ENCODE results near the gene GYS2. TPM values are rescaled to one million over a fixed set of nuclear protein-coding genes. Genes with fewer than 3 reads are reported as not detected.

Gene GYS2
- total RNA-seq, 1 experiment from 2014 or later: not detected

DNA sequence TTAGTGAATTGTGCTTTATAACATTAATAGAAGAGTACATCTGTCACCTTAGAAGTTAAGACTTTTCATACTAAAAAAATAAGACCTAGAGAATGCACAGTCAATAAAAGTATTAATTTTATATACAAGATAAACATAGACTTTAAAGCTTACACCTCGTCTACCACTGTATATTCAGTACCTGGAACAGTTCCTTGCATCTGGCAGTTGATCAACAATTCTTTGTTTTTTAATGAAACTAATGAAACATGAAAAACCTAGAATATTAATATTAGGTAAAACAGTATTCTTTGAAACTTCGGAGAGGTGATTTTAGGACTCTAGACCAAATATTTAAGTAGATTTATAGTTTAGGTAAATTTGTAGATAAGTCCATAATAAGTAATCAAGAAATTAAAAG, 98.8 kb downstream of the GYS2 start:
- Histone ChIP-seq H3K79me2 (ENCODE audit: low read length) (peaks cover 64% of the 10 kb centered on the region), H3K4me1 (ENCODE audit: insufficient read depth, low read length) (peaks cover 12% of the 10 kb centered on the region), H3K27ac (ENCODE audit: low read length) (no peak overlapping the region), H3F3A (ENCODE audit: low read length, unreplicated experiment) (no peaks in the 10 kb centered on the region), H3K9ac (ENCODE audit: low read length) (no peak overlapping the region), H3K4me3 (ENCODE audit: low read length) (no peak overlapping the region), H4K20me1 (ENCODE audit: low read length) (peaks cover 26% of the 10 kb centered on the region), H3K9me3 (ENCODE audit: low read length) (no peaks in the 10 kb centered on the region), H3K9me2 (replicated peaks; ENCODE audit: low read length) (no peaks in the 10 kb centered on the region), H3K36me3 (ENCODE audit: low read depth, low read length) (peaks cover 7% of the 10 kb centered on the region; the same call in 1 of the 2 replicates), H2AFZ (ENCODE audit: low read length) (no peak overlapping the region), H3K4me2 (ENCODE audit: low read length) (no peak overlapping the region), H3K27me3 (ENCODE audit: low read length) (no peaks in the 10 kb centered on the region)
- ChIA-PET CTCF (no interaction called here), POLR2A (ENCODE audit: unreplicated experiment) (no interaction called here)
- TF ChIP-seq, protein P1, sequence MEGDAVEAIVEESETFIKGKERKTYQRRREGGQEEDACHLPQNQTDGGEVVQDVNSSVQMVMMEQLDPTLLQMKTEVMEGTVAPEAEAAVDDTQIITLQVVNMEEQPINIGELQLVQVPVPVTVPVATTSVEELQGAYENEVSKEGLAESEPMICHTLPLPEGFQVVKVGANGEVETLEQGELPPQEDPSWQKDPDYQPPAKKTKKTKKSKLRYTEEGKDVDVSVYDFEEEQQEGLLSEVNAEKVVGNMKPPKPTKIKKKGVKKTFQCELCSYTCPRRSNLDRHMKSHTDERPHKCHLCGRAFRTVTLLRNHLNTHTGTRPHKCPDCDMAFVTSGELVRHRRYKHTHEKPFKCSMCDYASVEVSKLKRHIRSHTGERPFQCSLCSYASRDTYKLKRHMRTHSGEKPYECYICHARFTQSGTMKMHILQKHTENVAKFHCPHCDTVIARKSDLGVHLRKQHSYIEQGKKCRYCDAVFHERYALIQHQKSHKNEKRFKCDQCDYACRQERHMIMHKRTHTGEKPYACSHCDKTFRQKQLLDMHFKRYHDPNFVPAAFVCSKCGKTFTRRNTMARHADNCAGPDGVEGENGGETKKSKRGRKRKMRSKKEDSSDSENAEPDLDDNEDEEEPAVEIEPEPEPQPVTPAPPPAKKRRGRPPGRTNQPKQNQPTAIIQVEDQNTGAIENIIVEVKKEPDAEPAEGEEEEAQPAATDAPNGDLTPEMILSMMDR (conservative IDR thresholded peaks at IDR 0.05; ENCODE audit: low read depth, low read length): no peak
- no peak for TF ChIP-seq EZH2phosphoT487 (IDR thresholded peaks at IDR 0.05; ENCODE audit: borderline replicate concordance, low read length)
- no peak for TF ChIP-seq EZH2 (IDR thresholded peaks at IDR 0.05; ENCODE audit: low read length, unreplicated experiment)
- DNase-seq: no peak
- no peak for ATAC-seq
- intact Hi-C loops (cut with micrococcal nuclease): no loop called here
- no TSS peak for BruUV-seq (replicated peaks)

DNA sequence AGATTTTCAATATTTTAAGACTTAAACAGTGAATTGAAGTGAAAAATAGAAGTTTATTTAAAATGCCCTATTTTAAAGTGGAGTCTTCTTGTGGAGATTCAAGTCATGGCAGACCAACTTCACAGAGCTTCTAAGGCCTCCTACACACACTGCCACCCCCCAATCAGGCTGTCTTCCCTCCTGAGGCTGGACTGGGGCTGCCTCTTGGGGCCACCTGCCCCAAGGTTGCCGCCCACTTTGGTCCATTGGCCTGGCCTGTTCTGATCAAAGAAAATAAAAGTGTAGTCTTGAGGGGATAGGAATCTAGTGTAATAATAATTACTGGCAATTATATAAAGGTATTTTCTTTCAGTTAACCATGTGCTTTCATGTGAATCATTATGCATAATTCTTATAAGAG, 101.8 kb downstream of the GYS2 start:
- ATAC-seq: no peak
- TF ChIP-seq EZH2 (IDR thresholded peaks at IDR 0.05; ENCODE audit: low read length, unreplicated experiment) (no peak), EZH2phosphoT487 (IDR thresholded peaks at IDR 0.05; ENCODE audit: borderline replicate concordance, low read length) (no peak)
- TF ChIP-seq, protein P1 (conservative IDR thresholded peaks at IDR 0.05; ENCODE audit: low read depth, low read length): no peak
- Histone ChIP-seq H3K4me1 (ENCODE audit: insufficient read depth, low read length) (peaks cover 19% of the 10 kb centered on the region), H3K9me2 (replicated peaks; ENCODE audit: low read length) (no peaks in the 10 kb centered on the region), H3K27me3 (ENCODE audit: low read length) (no peaks in the 10 kb centered on the region), H3K4me2 (ENCODE audit: low read length) (peak overlapping the region; percentile 97), H3K9me3 (ENCODE audit: low read length) (no peaks in the 10 kb centered on the region), H2AFZ (ENCODE audit: low read length) (no peak overlapping the region), H3K27ac (ENCODE audit: low read length) (no peak overlapping the region), H4K20me1 (ENCODE audit: low read length) (peaks cover 26% of the 10 kb centered on the region), H3F3A (ENCODE audit: low read length, unreplicated experiment) (no peaks in the 10 kb centered on the region), H3K36me3 (ENCODE audit: low read depth, low read length) (peaks cover 4% of the 10 kb centered on the region; the same call in 1 of the 2 replicates), H3K9ac (ENCODE audit: low read length) (peak overlapping the region; percentile 97), H3K4me3 (ENCODE audit: low read length) (peak overlapping the region; percentile 95), H3K79me2 (ENCODE audit: low read length) (peaks cover 74% of the 10 kb centered on the region)
- BruUV-seq (replicated peaks): TSS peak; percentile 35
- ChIA-PET POLR2A (ENCODE audit: unreplicated experiment) (no interaction called here), CTCF (no interaction called here)
- no peak for DNase-seq
- intact Hi-C loops (cut with micrococcal nuclease): no loop called here

DNA sequence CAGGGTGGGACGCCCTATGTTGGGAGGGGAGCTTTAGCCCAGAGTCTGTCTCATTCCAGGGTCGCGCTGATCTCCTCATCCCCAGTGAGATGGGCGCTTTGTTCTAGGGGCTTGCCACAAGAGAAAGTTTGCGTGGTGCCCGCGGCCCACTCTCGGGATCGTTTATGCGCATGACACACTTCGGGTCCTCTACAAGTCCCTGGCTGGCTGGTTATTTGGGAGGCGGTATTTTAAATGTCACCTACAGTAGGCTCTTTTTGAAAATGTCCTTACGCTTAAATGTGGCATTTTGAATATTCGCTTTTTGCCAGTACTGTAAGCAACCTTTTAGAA, 102.5 kb downstream of the GYS2 start:
- Histone ChIP-seq H3K9me2 (replicated peaks; ENCODE audit: low read length) (no peaks in the 10 kb centered on the region), H2AFZ (ENCODE audit: low read length) (peak overlapping the region; percentile 81), H3K36me3 (ENCODE audit: low read depth, low read length) (peaks cover 4% of the 10 kb centered on the region; the same call in 1 of the 2 replicates), H3K9me3 (ENCODE audit: low read length) (no peaks in the 10 kb centered on the region), H3K4me2 (ENCODE audit: low read length) (peak overlapping the region; percentile 97), H3K27me3 (ENCODE audit: low read length) (no peaks in the 10 kb centered on the region), H3K9ac (ENCODE audit: low read length) (peak overlapping the region; percentile 97), H3K79me2 (ENCODE audit: low read length) (peaks cover 68% of the 10 kb centered on the region), H3F3A (ENCODE audit: low read length, unreplicated experiment) (no peaks in the 10 kb centered on the region), H3K4me3 (ENCODE audit: low read length) (peak overlapping the region; percentile 95), H3K4me1 (ENCODE audit: insufficient read depth, low read length) (peaks cover 19% of the 10 kb centered on the region), H4K20me1 (ENCODE audit: low read length) (peaks cover 26% of the 10 kb centered on the region), H3K27ac (ENCODE audit: low read length) (peak overlapping the region; percentile 37; the same call in 1 of the 2 replicates)
- ChIA-PET CTCF (interaction anchor here (0.6 kb wide), 1 partner anchor 153 kb away, joined by 3 read pairs; no protein-coding TSS in a partner anchor), POLR2A (ENCODE audit: unreplicated experiment) (no interaction called here)
- TF ChIP-seq EZH2 (IDR thresholded peaks at IDR 0.05; ENCODE audit: low read length, unreplicated experiment) (no peak), EZH2phosphoT487 (IDR thresholded peaks at IDR 0.05; ENCODE audit: borderline replicate concordance, low read length) (no peak)
- TF ChIP-seq, protein P1 (conservative IDR thresholded peaks at IDR 0.05; ENCODE audit: low read depth, low read length): no peak
- intact Hi-C loops (cut with micrococcal nuclease): no loop called here
- ATAC-seq (peak; percentile 37), DNase-seq (peak; percentile 5)
- no TSS peak for BruUV-seq (replicated peaks)

Data from PC-3 (cell line).